GM12878 (cell line): ENCODE results near the gene ORC1. TPM values are rescaled to one million over a fixed set of nuclear protein-coding genes. Genes with fewer than 3 reads are reported as not detected.

Experiments used
- ATAC-seq: fragments of 200-7000 bp; cut with Tn5 transposase; 3 replicates; pipeline ENCODE4 v1.9.1; 2020; ENCODE audit warnings: mild to moderate bottlenecking, moderate library complexity
- BruUV-seq: library from RNA; stranded (reverse); fragments of 400-500 nt; replicated peaks from 2 replicates; lab custom pipeline; 2021; lab: Mats Ljungman, UMichigan
- CTCF ChIA-PET: fragments of 300-600 bp; sonication (Branson Sonifier 250); formaldehyde crosslinking; extraction: SDS; loops from one replicate; lab custom pipeline; 2021; ENCODE audit warnings: inconsistent platforms; lab: Yijun Ruan, JAX
- POLR2A ChIA-PET: fragments of 350-600 bp; formaldehyde crosslinking; extraction: SDS; loops from one replicate; lab custom pipeline; 2021; ENCODE audit warnings: inconsistent platforms; lab: Charles Lee
- RAD21 ChIA-PET: fragments of 300-600 bp; sonication (Branson Sonifier 250); formaldehyde crosslinking; loops from one replicate; lab custom pipeline; 2023; ENCODE audit warnings: antibody characterized with exemption; ENCODE audit not compliant: unreplicated experiment; lab: Charles Lee
- SMC1A ChIA-PET: fragments of 300-600 bp; sonication (Branson Sonifier 250); formaldehyde crosslinking; loops from one replicate; lab custom pipeline; 2023; ENCODE audit not compliant: unreplicated experiment, uncharacterized antibody; lab: Charles Lee
- DNase-seq: peaks from one replicate; pipeline ENCODE4 v3.0.0-alpha.2; 2011; ENCODE audit warnings: low read depth, low spot score
- FAIRE-seq: peaks from 3 replicates; lab custom pipeline; 2011; peaks lifted over from hg19 to GRCh38; lab: Jason Lieb, UNC
- H2AFZ ChIP-seq: 2 replicates; pipeline ENCODE4 v1.6.0; 2011; ENCODE audit warnings: low read depth, low read length, control low read depth; ENCODE audit not compliant: control insufficient read depth
- H3K27ac ChIP-seq: 2 replicates; pipeline ENCODE4 v1.5.1; 2011; ENCODE audit warnings: control low read depth; ENCODE audit not compliant: control insufficient read depth, insufficient read depth
- H3K27me3 ChIP-seq, 2 experiments: replicated peaks in 1 of 2; 2 replicates each; pipeline versions ENCODE4 v1.6.0 to v1.6.1; 2011; ENCODE audit warnings: low read length in 1 of 2; ENCODE audit not compliant: control insufficient read depth in 2 of 2, insufficient read depth in 2 of 2
- H3K36me3 ChIP-seq, 2 experiments: 2 replicates each; pipeline ENCODE4 v1.5.1; 2011; ENCODE audit warnings: low read length in 1 of 2; ENCODE audit not compliant: control insufficient read depth in 2 of 2, insufficient read depth in 2 of 2
- H3K4me1 ChIP-seq: 2 replicates; pipeline ENCODE4 v1.6.1; 2011; ENCODE audit warnings: mild to moderate bottlenecking, low read length, moderate library complexity, mixed read lengths; ENCODE audit not compliant: control insufficient read depth, insufficient read depth
- H3K4me2 ChIP-seq: 2 replicates; pipeline ENCODE4 v1.6.0; 2011; ENCODE audit warnings: control low read depth; ENCODE audit not compliant: control insufficient read depth, insufficient read depth
- H3K4me3 ChIP-seq: fragments of 200-600 bp; sonication (generic); 2 replicates; pipeline ENCODE4 v1.5.1; 2016
- H3K79me2 ChIP-seq: 2 replicates; pipeline ENCODE4 v1.6.0; 2011; ENCODE audit warnings: low read length; ENCODE audit not compliant: control insufficient read depth, insufficient read depth
- H3K9ac ChIP-seq: 2 replicates; pipeline ENCODE4 v1.8.0; 2011; ENCODE audit warnings: low read length, control low read depth, mixed read lengths; ENCODE audit not compliant: control insufficient read depth, insufficient read depth
- H3K9me3 ChIP-seq: replicated peaks from 3 replicates; pipeline ENCODE4 v1.5.1; 2011; ENCODE audit warnings: mild to moderate bottlenecking, low read length; ENCODE audit not compliant: control insufficient read depth, insufficient read depth
- H4K20me1 ChIP-seq: 2 replicates; pipeline ENCODE4 v1.6.0; 2011; ENCODE audit not compliant: control insufficient read depth, insufficient read depth
- DPF2 ChIP-seq: fragments of 450-650 bp; IDR thresholded peaks from 2 replicates; pipeline ENCODE4 v1.6.1; 2017; ENCODE audit warnings: mild to moderate bottlenecking
- MLLT1 ChIP-seq: fragments of 450-650 bp; IDR thresholded peaks from 2 replicates; pipeline ENCODE4 v1.6.1; 2016; ENCODE audit warnings: mild to moderate bottlenecking
- NBN ChIP-seq: fragments of 450-650 bp; IDR thresholded peaks from 2 replicates; pipeline ENCODE4 v1.6.1; 2016
- WGBS: methylation state at CpG from one replicate; pipeline ENCODE4 v1.1.6; 2016; ENCODE audit warnings: low lambda C conversion rate; ENCODE audit not compliant: insufficient replicate concordance, insufficient coverage; ENCODE audit errors: missing lambda C conversion rate; 5-methylcytosine and 5-hydroxymethylcytosine counted together
- in situ Hi-C: fragments of 300-500 bp; cut with MboI; formaldehyde crosslinking; loops from 9 replicates; pipeline ENCODE4 v1.14.3; 2018; ENCODE audit warnings: mixed read lengths
- intact Hi-C: fragments of 100-400 bp; cut with micrococcal nuclease; formaldehyde crosslinking; loops from one replicate; pipeline ENCODE4 v1.14.2; 2022; ENCODE audit not compliant: unreplicated experiment
- polyA plus RNA-seq, 11 experiments: library from polyadenylated mRNA; depleted of rRNA in 4 of 11; unstranded in 6 of 11; stranded (reverse) in 5 of 11; fragments of >200 nt; fragmentation: Nextera tagmentation in 4 of 11; fragmentation: Illumina TruSeq in 1 of 11; extraction: Ambion mirVana in 4 of 11; extraction: Trizol in 1 of 11; gene quantifications; 1 replicate in 1 of 11; 2 replicates in 10 of 11; pipeline versions ENCODE4 v1.2.1 to v1.2.3, GENCODE V29; 2011 to 2016; ENCODE audit warnings: inconsistent platforms in 2 of 11, missing spikeins in 2 of 11, low read depth in 1 of 11
- total RNA-seq, 4 experiments: library from RNA; depleted of rRNA in 3 of 4; stranded (reverse); fragments of >200 nt in 3 of 4; fragmentation: Illumina TruSeq in 1 of 4; extraction: Trizol in 1 of 4; gene quantifications; 2 replicates each; pipeline versions ENCODE4 v1.2.1 to v1.2.3, GENCODE V29; 2013 to 2021
- TF ChIP-seq, protein P1 (sequence below): fragments of 450-650 bp; IDR thresholded peaks from 2 replicates; pipeline ENCODE4 v1.6.1; 2017; ENCODE audit warnings: mild to moderate bottlenecking, low read depth, inconsistent platforms; ENCODE audit not compliant: poor library complexity, severe bottlenecking

ORC1 gene
- total and polyA plus RNA-seq, 10 of the 15 experiments (the other 5 are each of a cell fraction or from before 2014, with no cell fraction given) = 7.7 to 34.6 (median 28.7) TPM

DNA sequence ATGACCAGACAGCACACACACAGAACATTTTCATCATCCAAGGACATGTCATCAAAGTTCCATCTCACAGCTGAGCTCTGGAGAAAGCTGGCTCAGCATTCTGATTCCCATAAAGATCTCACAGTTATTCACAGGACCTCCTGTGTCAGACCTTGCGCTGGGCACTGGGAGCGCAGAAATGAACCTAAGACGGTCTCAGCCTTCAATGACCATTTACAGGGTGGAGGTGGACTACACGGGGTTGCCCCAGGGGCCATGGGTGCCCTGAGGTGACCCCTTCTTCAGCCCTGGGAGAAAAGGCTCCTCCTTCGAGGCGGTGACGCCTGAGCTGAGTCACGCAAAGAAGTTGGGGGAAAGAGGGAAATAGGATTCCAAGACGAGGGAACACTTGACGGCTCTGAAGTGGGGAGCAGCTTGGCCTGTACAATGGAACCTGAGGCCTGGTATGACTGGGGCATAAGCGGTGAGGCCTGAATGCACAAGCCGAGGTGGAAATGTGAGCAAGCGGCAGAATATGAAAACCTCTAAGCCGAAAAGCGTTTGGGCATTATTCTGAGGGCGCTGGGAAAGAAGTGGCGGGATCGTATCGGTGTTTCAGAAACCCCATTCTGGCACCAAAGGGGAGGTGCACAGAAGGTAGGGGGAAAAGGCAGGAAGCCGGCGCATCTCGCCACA, 39.0 kb downstream of the ORC1 start:
- no peaks in the 10 kb centered on the region for H3K27me3 ChIP-seq
- no peaks in the 10 kb centered on the region for H4K20me1 ChIP-seq
- H3K4me2 ChIP-seq = peak overlapping the region; percentile 94
- POLR2A ChIA-PET = interaction anchor here (1.2 to 1.5 kb wide), 2 partner anchors 17 to 309 kb away, joined by 3 read pairs; no protein-coding TSS in a partner anchor
- H3K4me3 ChIP-seq = peak overlapping the region; percentile 88
- CTCF ChIA-PET = interaction anchor here (0.6 to 1.4 kb wide), 5 partner anchors 39 to 332 kb away, joined by 3 to 5 read pairs (median 5); partner anchors contain the start of genes ORC1 and PRPF38A
- H3K27ac ChIP-seq = peak overlapping the region; percentile 84
- H3K36me3 ChIP-seq = peaks cover 5 to 9% of the 10 kb centered on the region in 2 experiments
- TF ChIP-seq NBN (0 out of 2 replicates have a peak, but pooled peaks have one; percentile 45), DPF2 (no peak), MLLT1 (0 out of 2 replicates have a peak, but pooled peaks have one; percentile 60)
- TF ChIP-seq, protein P1, sequence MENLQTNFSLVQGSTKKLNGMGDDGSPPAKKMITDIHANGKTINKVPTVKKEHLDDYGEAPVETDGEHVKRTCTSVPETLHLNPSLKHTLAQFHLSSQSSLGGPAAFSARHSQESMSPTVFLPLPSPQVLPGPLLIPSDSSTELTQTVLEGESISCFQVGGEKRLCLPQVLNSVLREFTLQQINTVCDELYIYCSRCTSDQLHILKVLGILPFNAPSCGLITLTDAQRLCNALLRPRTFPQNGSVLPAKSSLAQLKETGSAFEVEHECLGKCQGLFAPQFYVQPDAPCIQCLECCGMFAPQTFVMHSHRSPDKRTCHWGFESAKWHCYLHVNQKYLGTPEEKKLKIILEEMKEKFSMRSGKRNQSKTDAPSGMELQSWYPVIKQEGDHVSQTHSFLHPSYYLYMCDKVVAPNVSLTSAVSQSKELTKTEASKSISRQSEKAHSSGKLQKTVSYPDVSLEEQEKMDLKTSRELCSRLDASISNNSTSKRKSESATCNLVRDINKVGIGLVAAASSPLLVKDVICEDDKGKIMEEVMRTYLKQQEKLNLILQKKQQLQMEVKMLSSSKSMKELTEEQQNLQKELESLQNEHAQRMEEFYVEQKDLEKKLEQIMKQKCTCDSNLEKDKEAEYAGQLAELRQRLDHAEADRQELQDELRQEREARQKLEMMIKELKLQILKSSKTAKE = no peak
- DNase-seq = no peak
- H3K4me1 ChIP-seq = peaks cover 4% of the 10 kb centered on the region
- no TSS peak for BruUV-seq
- peak overlapping the region; percentile 88 for H3K9ac ChIP-seq
- 10% methylated on average over 22 of the region's 22 CpGs for WGBS
- H3K79me2 ChIP-seq = peaks cover 21% of the 10 kb centered on the region
- SMC1A ChIA-PET = interaction anchor here (0.6 to 1.3 kb wide), 3 partner anchors 35 to 301 kb away, joined by 3 to 7 read pairs (median 4); partner anchors contain the start of genes ORC1 and PRPF38A
- RAD21 ChIA-PET = interaction anchor here (0.7 to 2.1 kb wide), 2 partner anchors 39 to 331 kb away, joined by 4 to 12 read pairs; partner anchors contain the start of genes KTI12, ORC1 and PRPF38A
- in situ Hi-C loops (no loop called here), intact Hi-C loops (loop anchor here (10.0 kb wide), 2 partner anchors 220 to 320 kb away; partner anchors contain the start of gene ZFYVE9)
- H2AFZ ChIP-seq = peak overlapping the region; percentile 80
- H3K9me3 ChIP-seq = no peaks in the 10 kb centered on the region
- peak; percentile 8 for ATAC-seq
- FAIRE-seq = no peak
